ENCODE results near the gene DPH6.
"Not testable (repeated sequence)": the region's sequence is repeated elsewhere in the genome, so short reads cannot be mapped to it uniquely, and the experiment has no call there.

Gene DPH6

DNA sequence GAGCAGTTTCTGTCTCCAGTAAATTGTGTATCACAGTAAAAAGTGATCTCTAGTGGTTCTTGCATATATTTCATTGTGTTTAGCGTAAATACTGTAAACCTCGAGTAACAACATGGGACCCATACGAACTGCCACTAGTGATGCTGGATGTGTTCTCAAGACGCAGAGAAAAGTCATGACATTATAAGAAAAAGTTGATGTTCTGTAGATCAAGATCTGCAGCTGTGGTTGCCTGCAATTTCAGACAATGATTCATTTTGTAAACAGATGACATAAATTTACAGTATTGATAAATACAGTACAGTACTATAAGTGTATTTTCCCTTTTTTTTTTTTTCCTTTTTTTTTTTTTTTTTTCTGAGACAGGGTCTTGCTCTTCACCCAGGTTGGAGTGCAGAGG is 100.1 kb downstream of the DPH6 start:
- H3K4me1 ChIP-seq (ENCODE audit: control insufficient read depth in 1 of 2, insufficient read depth in 2 of 2, low read length in 2 of 2), result no peaks in the 10 kb centered on the region
- H3K9ac ChIP-seq (ENCODE audit: low read depth in 1 of 2, low read length in 2 of 2), result no peak overlapping the region
- H3K4me3 ChIP-seq (ENCODE audit: low read depth in 1 of 2, low read length in 2 of 2), result no peak overlapping the region
- H3K9me3 ChIP-seq (ENCODE audit: control insufficient read depth in 1 of 2, low read length in 2 of 2), result no peaks in the 10 kb centered on the region
- H3K27me3 ChIP-seq (ENCODE audit: control insufficient read depth in 1 of 2, insufficient read depth in 2 of 2, low read length in 2 of 2), result no peaks in the 10 kb centered on the region
- H3K36me3 ChIP-seq (ENCODE audit: control insufficient read depth in 1 of 2, insufficient read depth in 2 of 2, low read length in 2 of 2), result no peaks in the 10 kb centered on the region
- no peak overlapping the region for H3K27ac ChIP-seq (ENCODE audit: low read depth, low read length)

DNA sequence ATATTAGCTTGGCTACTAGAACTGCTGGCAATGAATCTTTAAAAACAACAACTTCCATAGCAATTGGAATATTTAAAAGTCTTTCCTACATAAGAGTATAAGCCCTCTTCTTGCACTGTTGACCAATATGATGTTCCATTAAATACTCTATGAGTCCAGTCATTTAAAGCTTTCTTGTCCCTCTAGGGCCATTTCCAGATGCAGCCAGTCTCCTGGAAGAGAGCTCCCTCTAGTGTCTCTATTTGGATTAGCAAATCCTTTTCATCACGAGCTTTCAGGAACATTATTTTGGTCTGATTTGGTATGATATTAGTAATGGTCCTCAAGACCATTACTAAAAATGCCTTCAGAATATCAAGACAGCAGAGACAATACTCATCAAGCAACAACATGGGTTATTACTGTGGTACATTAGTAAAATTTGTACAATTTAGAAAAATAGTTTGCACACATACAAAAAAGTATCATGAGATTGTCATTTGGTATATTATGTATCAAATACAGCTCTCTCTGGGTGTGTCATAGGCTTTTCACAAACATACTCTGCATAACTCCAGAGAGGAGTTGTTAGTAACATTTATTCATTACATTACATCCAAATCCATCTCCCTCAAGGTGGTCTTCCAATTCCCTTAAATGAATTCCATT is 101.3 kb downstream of the DPH6 start:
- Histone ChIP-seq H3K27me3 (ENCODE audit: control insufficient read depth in 1 of 2, insufficient read depth in 2 of 2, low read length in 2 of 2) (no peaks in the 10 kb centered on the region), H3K36me3 (ENCODE audit: control insufficient read depth in 1 of 2, insufficient read depth in 2 of 2, low read length in 2 of 2) (no peaks in the 10 kb centered on the region), H3K9ac (ENCODE audit: low read depth in 1 of 2, low read length in 2 of 2) (no peak overlapping the region), H3K4me3 (ENCODE audit: low read depth in 1 of 2, low read length in 2 of 2) (no peak overlapping the region), H3K4me1 (ENCODE audit: control insufficient read depth in 1 of 2, insufficient read depth in 2 of 2, low read length in 2 of 2) (no peaks in the 10 kb centered on the region), H3K27ac (ENCODE audit: low read depth, low read length) (no peak overlapping the region), H3K9me3 (ENCODE audit: control insufficient read depth in 1 of 2, low read length in 2 of 2) (no peaks in the 10 kb centered on the region)

DNA sequence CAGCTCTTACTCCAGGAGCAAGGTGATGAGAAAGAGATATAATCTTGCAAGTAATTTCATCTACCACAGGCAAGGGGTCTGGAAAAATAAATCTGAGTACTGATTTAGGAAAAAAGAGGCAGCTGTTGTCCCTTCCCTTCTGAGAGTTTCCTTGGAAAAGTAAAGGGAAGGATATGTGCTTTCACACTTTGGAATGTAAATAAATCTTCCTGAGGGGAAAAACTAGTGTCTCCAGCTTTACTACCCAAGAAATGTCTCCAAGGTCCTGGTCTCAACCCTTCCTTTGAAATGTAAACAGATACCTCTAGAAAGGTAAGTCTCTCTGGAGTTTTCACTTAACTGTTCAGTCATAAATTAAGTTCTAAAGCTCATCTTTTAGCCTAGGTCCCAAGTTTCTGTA is 102.6 kb downstream of the DPH6 start:
- no peaks in the 10 kb centered on the region for H3K27me3 ChIP-seq (ENCODE audit: control insufficient read depth in 1 of 2, insufficient read depth in 2 of 2, low read length in 2 of 2)
- H3K9me3 ChIP-seq (ENCODE audit: control insufficient read depth in 1 of 2, low read length in 2 of 2), result no peaks in the 10 kb centered on the region
- no peaks in the 10 kb centered on the region for H3K4me1 ChIP-seq (ENCODE audit: control insufficient read depth in 1 of 2, insufficient read depth in 2 of 2, low read length in 2 of 2)
- no peak overlapping the region for H3K9ac ChIP-seq (ENCODE audit: low read depth in 1 of 2, low read length in 2 of 2)
- no peaks in the 10 kb centered on the region for H3K36me3 ChIP-seq (ENCODE audit: control insufficient read depth in 1 of 2, insufficient read depth in 2 of 2, low read length in 2 of 2)
- no peak overlapping the region for H3K4me3 ChIP-seq (ENCODE audit: low read depth in 1 of 2, low read length in 2 of 2)
- H3K27ac ChIP-seq (ENCODE audit: low read depth, low read length), result no peak overlapping the region

DNA sequence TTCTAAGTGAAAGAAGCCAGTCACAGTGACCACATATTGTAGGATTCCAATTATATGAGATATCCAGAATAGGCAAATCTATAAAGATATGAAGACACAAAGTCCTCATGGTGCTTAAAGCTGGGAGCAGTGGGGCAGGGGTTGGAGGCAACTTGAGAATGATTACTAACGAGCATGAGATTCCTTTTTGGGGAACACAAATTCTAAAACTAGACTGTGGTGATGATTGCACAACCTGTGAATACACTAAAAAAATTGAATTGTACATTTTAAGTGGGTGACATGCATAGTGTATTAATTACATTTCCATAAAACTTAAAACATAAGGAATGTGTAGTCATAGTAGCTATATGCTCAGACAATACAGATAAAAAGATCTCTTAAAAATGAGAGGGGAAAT is 103.2 kb downstream of the DPH6 start:
- no peaks in the 10 kb centered on the region for H3K9me3 ChIP-seq (ENCODE audit: control insufficient read depth in 1 of 2, low read length in 2 of 2)
- H3K4me1 ChIP-seq (ENCODE audit: control insufficient read depth in 1 of 2, insufficient read depth in 2 of 2, low read length in 2 of 2), result no peaks in the 10 kb centered on the region
- H3K4me3 ChIP-seq (ENCODE audit: low read depth in 1 of 2, low read length in 2 of 2), result no peak overlapping the region
- no peaks in the 10 kb centered on the region for H3K27me3 ChIP-seq (ENCODE audit: control insufficient read depth in 1 of 2, insufficient read depth in 2 of 2, low read length in 2 of 2)
- H3K27ac ChIP-seq (ENCODE audit: low read depth, low read length), result no peak overlapping the region
- no peaks in the 10 kb centered on the region for H3K36me3 ChIP-seq (ENCODE audit: control insufficient read depth in 1 of 2, insufficient read depth in 2 of 2, low read length in 2 of 2)
- no peak overlapping the region for H3K9ac ChIP-seq (ENCODE audit: low read depth in 1 of 2, low read length in 2 of 2)

DNA sequence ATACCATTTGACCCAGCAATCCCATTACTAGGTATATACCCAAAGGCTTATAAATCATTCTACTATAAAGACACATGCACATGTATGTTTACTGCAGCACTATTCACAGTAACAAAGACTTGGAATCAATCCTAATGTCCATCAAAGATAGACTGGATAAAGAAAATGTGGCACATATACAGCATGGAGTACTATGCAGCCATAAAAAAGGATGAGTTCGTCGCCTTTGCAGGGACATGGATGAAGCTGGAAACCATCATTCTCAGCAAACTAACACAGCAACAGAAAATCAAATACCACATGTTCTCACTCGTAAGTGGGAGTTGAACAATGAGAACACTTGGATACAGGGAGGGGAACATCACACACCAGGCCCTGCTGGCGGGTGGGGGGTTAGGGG is 104.7 kb downstream of the DPH6 start:
- H3K27ac ChIP-seq (ENCODE audit: low read depth, low read length); H3K4me3 ChIP-seq (ENCODE audit: low read depth in 1 of 2, low read length in 2 of 2); H3K27me3 ChIP-seq (ENCODE audit: control insufficient read depth in 1 of 2, insufficient read depth in 2 of 2, low read length in 2 of 2); H3K36me3 ChIP-seq (ENCODE audit: control insufficient read depth in 1 of 2, insufficient read depth in 2 of 2, low read length in 2 of 2); H3K9me3 ChIP-seq (ENCODE audit: control insufficient read depth in 1 of 2, low read length in 2 of 2); H3K9ac ChIP-seq (ENCODE audit: low read depth in 1 of 2, low read length in 2 of 2); H3K4me1 ChIP-seq (ENCODE audit: control insufficient read depth in 1 of 2, insufficient read depth in 2 of 2, low read length in 2 of 2): not testable (repeated sequence)

DNA sequence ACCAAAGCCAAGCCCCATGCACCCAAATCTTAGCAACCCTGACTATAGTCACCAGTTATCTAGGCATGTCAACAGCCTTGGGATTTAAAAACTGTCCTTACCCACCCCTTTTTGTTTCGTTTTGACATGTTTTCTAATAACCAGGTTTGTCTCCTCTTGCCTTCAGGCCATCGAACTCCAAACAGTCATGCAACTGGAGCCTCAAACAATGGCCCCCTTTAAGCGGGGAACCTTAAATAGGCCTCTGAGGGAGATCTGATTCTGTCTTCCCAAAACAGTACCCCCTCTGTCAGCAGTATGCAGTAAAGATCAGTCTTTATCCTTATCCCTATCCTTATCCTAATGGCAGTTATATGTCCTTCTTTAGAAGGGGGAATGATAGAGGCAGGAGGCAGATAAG is 105.7 kb downstream of the DPH6 start:
- no peak overlapping the region for H3K9ac ChIP-seq (ENCODE audit: low read depth in 1 of 2, low read length in 2 of 2)
- no peaks in the 10 kb centered on the region for H3K36me3 ChIP-seq (ENCODE audit: control insufficient read depth in 1 of 2, insufficient read depth in 2 of 2, low read length in 2 of 2)
- H3K27ac ChIP-seq (ENCODE audit: low read depth, low read length), result no peak overlapping the region
- no peak overlapping the region for H3K4me3 ChIP-seq (ENCODE audit: low read depth in 1 of 2, low read length in 2 of 2)
- H3K9me3 ChIP-seq (ENCODE audit: control insufficient read depth in 1 of 2, low read length in 2 of 2), result peaks cover 3 to 5% of the 10 kb centered on the region in 2 donors
- H3K27me3 ChIP-seq (ENCODE audit: control insufficient read depth in 1 of 2, insufficient read depth in 2 of 2, low read length in 2 of 2), result no peaks in the 10 kb centered on the region
- no peaks in the 10 kb centered on the region for H3K4me1 ChIP-seq (ENCODE audit: control insufficient read depth in 1 of 2, insufficient read depth in 2 of 2, low read length in 2 of 2)

DNA sequence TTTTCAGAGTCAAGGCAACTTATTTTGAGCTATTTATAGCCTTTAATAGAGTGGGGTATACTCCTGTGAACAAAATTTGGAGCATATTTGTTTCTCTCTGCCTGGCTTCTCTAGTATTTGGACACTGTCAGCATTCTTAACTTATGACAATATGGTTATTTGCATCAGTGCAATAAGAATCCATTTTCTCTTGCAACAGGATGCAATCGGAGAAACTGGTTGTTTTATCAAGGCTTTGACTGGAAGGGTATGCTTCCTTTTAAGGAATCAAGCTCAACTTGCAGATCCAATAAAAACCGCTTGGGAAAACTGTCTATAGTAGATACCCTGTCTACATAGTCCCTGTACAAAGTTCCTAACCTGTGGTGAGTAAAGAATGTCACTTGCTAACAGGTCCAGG is 106.7 kb downstream of the DPH6 start:
- Histone ChIP-seq H3K27me3 (ENCODE audit: control insufficient read depth in 1 of 2, insufficient read depth in 2 of 2, low read length in 2 of 2) (no peaks in the 10 kb centered on the region), H3K36me3 (ENCODE audit: control insufficient read depth in 1 of 2, insufficient read depth in 2 of 2, low read length in 2 of 2) (no peaks in the 10 kb centered on the region), H3K4me3 (ENCODE audit: low read depth in 1 of 2, low read length in 2 of 2) (no peak overlapping the region), H3K27ac (ENCODE audit: low read depth, low read length) (no peak overlapping the region), H3K9me3 (ENCODE audit: control insufficient read depth in 1 of 2, low read length in 2 of 2) (peaks cover 3 to 5% of the 10 kb centered on the region in 2 donors), H3K9ac (ENCODE audit: low read depth in 1 of 2, low read length in 2 of 2) (no peak overlapping the region), H3K4me1 (ENCODE audit: control insufficient read depth in 1 of 2, insufficient read depth in 2 of 2, low read length in 2 of 2) (no peaks in the 10 kb centered on the region)

DNA sequence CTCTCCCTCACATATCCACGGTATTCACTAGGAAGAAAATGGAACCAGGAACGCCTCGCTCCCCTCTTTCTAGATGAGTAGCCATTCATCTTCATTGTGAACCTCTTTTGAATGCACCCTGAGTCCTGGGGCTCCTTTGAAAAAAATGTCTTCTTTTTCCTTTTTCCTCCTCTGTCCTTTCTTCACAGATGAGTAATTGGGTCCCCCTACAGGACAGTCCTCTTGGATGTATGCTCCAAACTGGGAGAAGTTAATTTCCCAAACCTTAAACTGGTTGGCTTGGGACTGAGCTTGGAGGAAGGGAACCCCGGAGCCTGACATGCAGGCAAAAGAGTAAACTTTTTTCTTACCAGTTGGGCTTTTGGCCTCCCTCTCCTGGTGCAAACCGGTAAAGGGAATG is 108.8 kb downstream of the DPH6 start:
- Histone ChIP-seq H3K27ac (ENCODE audit: low read depth, low read length) (no peak overlapping the region), H3K9me3 (ENCODE audit: control insufficient read depth in 1 of 2, low read length in 2 of 2) (peaks cover 3 to 5% of the 10 kb centered on the region in 2 donors), H3K4me3 (ENCODE audit: low read depth in 1 of 2, low read length in 2 of 2) (no peak overlapping the region), H3K4me1 (ENCODE audit: control insufficient read depth in 1 of 2, insufficient read depth in 2 of 2, low read length in 2 of 2) (no peaks in the 10 kb centered on the region), H3K27me3 (ENCODE audit: control insufficient read depth in 1 of 2, insufficient read depth in 2 of 2, low read length in 2 of 2) (no peaks in the 10 kb centered on the region), H3K36me3 (ENCODE audit: control insufficient read depth in 1 of 2, insufficient read depth in 2 of 2, low read length in 2 of 2) (no peaks in the 10 kb centered on the region), H3K9ac (ENCODE audit: low read depth in 1 of 2, low read length in 2 of 2) (no peak overlapping the region)

DNA sequence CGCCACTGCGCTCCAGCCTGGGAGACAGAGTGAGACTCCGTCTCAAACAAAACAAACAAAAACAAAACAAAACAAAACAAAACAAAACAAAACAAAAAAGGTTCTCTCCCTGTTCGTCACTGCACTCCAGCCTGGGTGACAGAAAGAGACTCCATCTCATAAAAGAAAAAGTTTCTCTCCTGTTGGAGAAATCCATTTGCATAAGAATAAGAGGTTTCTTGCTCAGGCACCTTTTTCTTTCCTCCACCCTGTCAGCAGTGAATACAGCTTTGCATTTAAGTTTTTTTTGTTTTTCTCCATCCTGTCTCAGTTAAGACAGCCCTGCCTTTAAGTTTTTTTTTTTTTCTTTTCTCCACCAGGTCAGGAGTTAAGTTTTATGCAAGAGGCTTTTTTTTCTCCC is 109.5 kb downstream of the DPH6 start:
- Histone ChIP-seq H3K27me3 (ENCODE audit: control insufficient read depth in 1 of 2, insufficient read depth in 2 of 2, low read length in 2 of 2) (no peaks in the 10 kb centered on the region), H3K4me1 (ENCODE audit: control insufficient read depth in 1 of 2, insufficient read depth in 2 of 2, low read length in 2 of 2) (no peaks in the 10 kb centered on the region), H3K4me3 (ENCODE audit: low read depth in 1 of 2, low read length in 2 of 2) (no peak overlapping the region), H3K36me3 (ENCODE audit: control insufficient read depth in 1 of 2, insufficient read depth in 2 of 2, low read length in 2 of 2) (no peaks in the 10 kb centered on the region), H3K9ac (ENCODE audit: low read depth in 1 of 2, low read length in 2 of 2) (no peak overlapping the region), H3K9me3 (ENCODE audit: control insufficient read depth in 1 of 2, low read length in 2 of 2) (peaks cover 3 to 5% of the 10 kb centered on the region in 2 donors), H3K27ac (ENCODE audit: low read depth, low read length) (no peak overlapping the region)

DNA sequence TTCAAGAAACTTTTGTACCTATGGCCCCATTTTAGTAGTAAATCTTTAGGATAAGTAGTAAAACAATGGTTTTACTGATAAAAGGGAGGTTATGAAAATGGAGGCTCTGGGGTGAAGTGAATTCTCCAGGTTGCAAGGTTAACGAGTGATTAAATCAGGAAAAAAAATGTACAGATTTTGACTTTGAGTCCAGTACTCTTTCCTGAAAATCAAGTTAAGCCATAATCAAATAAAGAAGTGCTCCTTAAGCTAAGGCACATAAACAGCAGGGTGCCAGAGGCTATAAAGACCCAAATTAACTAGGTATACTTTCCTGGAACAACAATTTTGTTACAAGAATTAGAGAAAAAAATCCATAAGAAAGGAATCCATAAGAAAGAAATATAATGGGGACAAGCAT is 114.7 kb downstream of the DPH6 start:
- Histone ChIP-seq H3K9ac (ENCODE audit: low read depth in 1 of 2, low read length in 2 of 2) (no peak overlapping the region), H3K4me3 (ENCODE audit: low read depth in 1 of 2, low read length in 2 of 2) (no peak overlapping the region), H3K27me3 (ENCODE audit: control insufficient read depth in 1 of 2, insufficient read depth in 2 of 2, low read length in 2 of 2) (no peaks in the 10 kb centered on the region), H3K4me1 (ENCODE audit: control insufficient read depth in 1 of 2, insufficient read depth in 2 of 2, low read length in 2 of 2) (no peaks in the 10 kb centered on the region), H3K27ac (ENCODE audit: low read depth, low read length) (no peak overlapping the region), H3K9me3 (ENCODE audit: control insufficient read depth in 1 of 2, low read length in 2 of 2) (peaks cover 3 to 5% of the 10 kb centered on the region in 2 donors), H3K36me3 (ENCODE audit: control insufficient read depth in 1 of 2, insufficient read depth in 2 of 2, low read length in 2 of 2) (no peaks in the 10 kb centered on the region)

DNA sequence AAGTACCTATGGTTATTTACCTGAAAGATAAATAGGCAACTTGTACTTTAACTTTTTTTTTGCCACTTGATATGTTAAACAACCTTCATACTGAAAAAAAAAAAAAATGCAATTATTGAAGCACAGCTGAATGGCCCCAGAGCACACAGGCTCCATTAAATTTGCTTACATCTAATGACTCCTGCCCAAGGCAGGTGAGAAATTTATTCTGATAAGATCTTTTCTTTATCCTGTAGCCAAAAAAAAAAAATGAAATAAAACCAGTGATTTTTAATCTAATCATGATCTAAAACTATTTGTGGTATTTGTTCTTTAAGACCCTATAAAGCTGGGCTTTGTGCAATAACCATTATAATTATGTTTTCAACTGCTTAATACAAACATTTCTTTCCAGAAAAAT is 115.7 kb downstream of the DPH6 start:
- Histone ChIP-seq H3K4me3 (ENCODE audit: low read depth in 1 of 2, low read length in 2 of 2) (no peak overlapping the region), H3K36me3 (ENCODE audit: control insufficient read depth in 1 of 2, insufficient read depth in 2 of 2, low read length in 2 of 2) (no peaks in the 10 kb centered on the region), H3K9ac (ENCODE audit: low read depth in 1 of 2, low read length in 2 of 2) (no peak overlapping the region), H3K9me3 (ENCODE audit: control insufficient read depth in 1 of 2, low read length in 2 of 2) (no peaks in the 10 kb centered on the region), H3K27me3 (ENCODE audit: control insufficient read depth in 1 of 2, insufficient read depth in 2 of 2, low read length in 2 of 2) (no peaks in the 10 kb centered on the region), H3K4me1 (ENCODE audit: control insufficient read depth in 1 of 2, insufficient read depth in 2 of 2, low read length in 2 of 2) (no peaks in the 10 kb centered on the region), H3K27ac (ENCODE audit: low read depth, low read length) (no peak overlapping the region)
